Mucosa of rectum (tissue), 2 donors: ENCODE data around the gene KRAS.

Source experiments
- H3K27ac ChIP-seq, 2 donors: one replicate each; pipeline ENCODE4 v1.7.0; 2013; ENCODE audit warnings: inconsistent platforms in 2 of 2, low read depth in 2 of 2, low read length in 2 of 2
- H3K27me3 ChIP-seq, 2 donors: one replicate each; pipeline ENCODE4 v1.7.0; 2013; ENCODE audit warnings: low read length in 2 of 2; ENCODE audit not compliant: control insufficient read depth in 2 of 2, insufficient read depth in 2 of 2
- H3K36me3 ChIP-seq, 2 donors: one replicate each; pipeline ENCODE4 v1.7.0; 2013; ENCODE audit warnings: low read length in 2 of 2; ENCODE audit not compliant: control insufficient read depth in 2 of 2, insufficient read depth in 2 of 2
- H3K4me1 ChIP-seq, 2 donors: one replicate each; pipeline ENCODE4 v1.7.0; 2013; ENCODE audit warnings: low read length in 2 of 2, mild to moderate bottlenecking in 1 of 2; ENCODE audit not compliant: control insufficient read depth in 2 of 2, insufficient read depth in 2 of 2
- H3K4me3 ChIP-seq, 2 donors: one replicate each; pipeline ENCODE4 v1.7.0; 2013; ENCODE audit warnings: low read length in 2 of 2
- H3K9ac ChIP-seq, 2 donors: one replicate each; pipeline ENCODE4 v1.7.0; 2013; ENCODE audit warnings: low read length in 2 of 2, low read depth in 1 of 2, mild to moderate bottlenecking in 1 of 2
- H3K9me3 ChIP-seq, 2 donors: one replicate each; pipeline ENCODE4 v1.7.0; 2013; ENCODE audit warnings: low read length in 2 of 2; ENCODE audit not compliant: control insufficient read depth in 2 of 2
- donor health status: healthy.
- donor health status: Normal muscosa, but diverticular disease.

Gene KRAS

GRCh38 chr12:25200703-25201102 lies 50.0 kb downstream of the KRAS start:
- no peak overlapping the region for H3K9ac ChIP-seq
- no peaks in the 10 kb centered on the region for H3K27me3 ChIP-seq
- H3K4me3 ChIP-seq: no peak overlapping the region
- H3K36me3 ChIP-seq: peaks cover 0 to 2% of the 10 kb centered on the region in 2 donors
- H3K4me1 ChIP-seq: peaks cover 0 to 3% of the 10 kb centered on the region in 2 donors
- H3K9me3 ChIP-seq: no peaks in the 10 kb centered on the region
- H3K27ac ChIP-seq: no peak overlapping the region

DNA sequence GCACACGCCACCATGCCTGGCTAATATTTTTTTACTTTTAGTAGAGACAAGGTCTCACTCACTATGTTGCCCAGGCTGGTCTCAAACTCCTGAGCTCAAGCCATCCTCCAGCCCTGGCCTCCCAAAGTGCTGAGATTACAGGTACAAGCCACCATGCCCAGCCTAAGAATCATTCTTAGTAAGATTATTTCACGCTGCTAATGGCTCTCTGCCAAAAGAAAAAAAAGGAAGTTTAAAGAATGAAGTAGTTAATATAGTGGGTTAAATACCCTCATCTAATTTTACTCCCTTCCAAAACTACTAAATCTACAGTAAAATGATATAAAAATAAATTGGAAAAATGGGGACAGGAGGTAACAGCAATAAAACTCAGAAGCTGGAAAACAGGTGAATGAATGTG lies 53.1 kb downstream of the KRAS start:
- H3K9me3 ChIP-seq: no peaks in the 10 kb centered on the region
- no peaks in the 10 kb centered on the region for H3K27me3 ChIP-seq
- peaks cover 0 to 9% of the 10 kb centered on the region in 2 donors for H3K4me1 ChIP-seq
- H3K4me3 ChIP-seq: no peak overlapping the region
- no peak overlapping the region for H3K27ac ChIP-seq
- no peak overlapping the region for H3K9ac ChIP-seq
- H3K36me3 ChIP-seq: no peaks in the 10 kb centered on the region

DNA sequence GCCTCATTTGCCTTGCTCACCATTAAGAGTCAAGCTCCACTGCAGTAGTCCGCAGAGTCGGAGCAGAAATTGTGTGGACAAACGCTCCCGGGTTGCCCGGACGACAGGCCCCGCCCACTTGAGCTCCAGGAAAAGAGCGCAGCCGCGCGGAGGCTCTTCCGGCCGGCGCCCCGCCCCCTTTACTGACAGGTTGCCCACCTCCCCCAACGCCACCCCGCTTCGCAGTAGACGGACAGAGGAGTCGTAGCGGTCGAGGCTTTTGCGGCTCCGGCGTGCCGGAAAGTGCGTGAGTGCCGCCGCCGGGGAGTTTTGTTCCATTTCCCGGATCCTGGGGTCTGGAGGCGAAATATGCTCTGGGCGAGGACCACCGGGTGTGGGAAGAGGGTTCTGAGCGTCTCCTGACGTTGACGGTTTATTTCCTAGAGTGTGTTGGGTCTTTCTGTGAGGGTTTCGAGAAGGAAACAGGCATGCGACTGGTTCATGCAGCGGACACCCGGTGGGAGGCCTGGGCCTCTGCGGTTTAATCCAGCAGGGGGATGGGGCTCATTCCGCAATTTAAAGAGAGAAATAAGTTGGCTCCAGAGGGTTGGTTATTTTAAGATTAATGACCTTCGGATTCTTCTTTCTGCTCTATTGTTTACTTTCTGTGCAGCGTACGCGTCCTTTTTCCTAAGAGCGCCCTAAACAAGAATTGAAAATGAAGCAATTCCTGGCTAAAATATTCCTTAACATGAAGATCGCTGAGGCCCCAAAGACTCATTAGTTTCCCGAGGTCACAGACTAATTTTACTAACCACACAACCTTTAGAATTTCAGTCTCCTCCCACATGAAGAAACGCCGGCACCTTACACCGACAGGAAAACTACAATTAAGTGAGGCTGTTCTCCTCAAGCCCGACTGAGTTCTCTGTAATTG lies 55.4 kb downstream of the KRAS start, which contains the start of the genes DNAI7 and ETFRF1:
TSS of gene DNAI7 (minus strand) at position 105 of the 916 bp plus-strand sequence. CDS start at position 23, 82 bp downstream.
TSS of gene ETFRF1 (plus strand) at position 182 of the 916 bp plus-strand sequence. CDS start 8,720 bp downstream, outside the sequence.
- Histone ChIP-seq H3K9me3 (no peaks in the 10 kb centered on the region), H3K27ac (peak within 1 kb of the TSS; percentile 91 to 95), H3K4me1 (peaks cover 0 to 9% of the 10 kb centered on the region in 2 donors), H3K9ac (peak within 1 kb of the TSS; percentile 89 to 95), H3K27me3 (no peaks in the 10 kb centered on the region), H3K36me3 (no peaks in the 10 kb centered on the region), H3K4me3 (peak within 1 kb of the TSS; percentile 94 to 98)

DNA sequence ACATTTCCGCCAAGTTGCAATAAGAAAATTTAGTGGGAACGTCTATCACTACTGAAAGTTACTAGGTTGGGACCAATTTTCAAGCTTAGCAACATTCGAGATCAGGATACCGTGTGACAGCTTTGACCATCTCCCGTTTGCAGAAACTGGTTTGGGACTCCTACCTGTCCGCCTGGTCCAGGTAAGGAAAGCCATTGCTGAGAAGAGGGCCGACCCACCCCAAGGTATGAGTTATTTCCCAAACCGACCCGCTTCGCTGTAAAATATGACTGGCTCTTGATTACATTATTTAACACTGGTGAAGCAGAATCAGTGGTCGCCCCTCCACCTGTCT lies 56.0 kb downstream of the KRAS start:
- Histone ChIP-seq H3K9ac (peak overlapping the region; percentile 68 to 95), H3K4me1 (peaks cover 0 to 9% of the 10 kb centered on the region in 2 donors), H3K27ac (peak overlapping the region; percentile 91 to 95), H3K36me3 (no peaks in the 10 kb centered on the region), H3K4me3 (peak overlapping the region; percentile 94 to 98), H3K27me3 (no peaks in the 10 kb centered on the region), H3K9me3 (no peaks in the 10 kb centered on the region)

GRCh38 chr12:25194214-25194613 lies 56.5 kb downstream of the KRAS start:
- H3K9me3 ChIP-seq: no peaks in the 10 kb centered on the region
- H3K27ac ChIP-seq: no peak overlapping the region
- peaks cover 0 to 9% of the 10 kb centered on the region in 2 donors for H3K4me1 ChIP-seq
- H3K36me3 ChIP-seq: no peaks in the 10 kb centered on the region
- no peak overlapping the region for H3K9ac ChIP-seq
- no peaks in the 10 kb centered on the region for H3K27me3 ChIP-seq
- H3K4me3 ChIP-seq: peak overlapping the region in 1 of 2 donors; percentile 98

DNA sequence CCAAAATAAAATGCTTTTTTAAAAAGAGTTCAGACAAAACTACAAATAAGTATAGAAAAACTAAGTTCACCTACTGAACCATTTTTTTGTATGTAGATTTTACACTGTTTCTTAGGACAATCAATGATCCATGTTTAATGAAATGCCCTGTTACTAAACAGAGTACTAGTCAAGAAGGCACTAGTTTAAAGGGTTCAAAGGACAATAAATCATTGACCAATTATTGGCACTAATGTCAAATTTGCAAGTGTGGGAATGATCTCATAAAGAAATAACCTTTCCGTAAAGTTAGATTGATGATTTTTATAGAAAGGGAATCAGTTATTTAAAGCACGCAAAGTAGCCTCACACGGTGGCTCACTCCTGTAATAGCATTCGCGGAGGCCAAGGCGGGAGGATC lies 59.9 kb downstream of the KRAS start:
- Histone ChIP-seq H3K9ac (no peak overlapping the region), H3K9me3 (no peaks in the 10 kb centered on the region), H3K36me3 (no peaks in the 10 kb centered on the region), H3K27me3 (no peaks in the 10 kb centered on the region), H3K27ac (no peak overlapping the region), H3K4me3 (no peak overlapping the region), H3K4me1 (peaks cover 0 to 7% of the 10 kb centered on the region in 2 donors)

DNA sequence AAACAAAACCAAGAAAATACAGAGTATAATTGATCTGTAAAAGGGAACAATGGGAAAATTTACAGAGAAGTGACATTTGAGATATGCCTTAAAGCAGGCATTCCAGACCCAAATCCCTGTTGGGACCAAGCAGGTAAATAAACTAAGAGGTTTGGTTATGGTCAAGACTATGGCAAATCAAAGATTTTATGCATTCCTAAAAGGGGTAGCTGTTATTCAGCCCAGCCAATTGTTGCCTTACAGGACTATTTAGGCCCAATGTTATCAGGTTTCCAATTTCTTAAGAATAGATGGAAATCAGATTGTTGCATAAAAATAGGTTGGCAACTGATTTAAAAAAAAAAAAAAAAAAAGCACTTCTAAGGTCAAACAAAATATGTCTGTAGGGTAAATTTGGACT lies 61.1 kb downstream of the KRAS start:
- H3K27ac ChIP-seq: no peak overlapping the region
- peaks cover 0 to 4% of the 10 kb centered on the region in 2 donors for H3K4me1 ChIP-seq
- no peaks in the 10 kb centered on the region for H3K36me3 ChIP-seq
- no peak overlapping the region for H3K4me3 ChIP-seq
- H3K27me3 ChIP-seq: no peaks in the 10 kb centered on the region
- no peak overlapping the region for H3K9ac ChIP-seq
- H3K9me3 ChIP-seq: no peaks in the 10 kb centered on the region

DNA sequence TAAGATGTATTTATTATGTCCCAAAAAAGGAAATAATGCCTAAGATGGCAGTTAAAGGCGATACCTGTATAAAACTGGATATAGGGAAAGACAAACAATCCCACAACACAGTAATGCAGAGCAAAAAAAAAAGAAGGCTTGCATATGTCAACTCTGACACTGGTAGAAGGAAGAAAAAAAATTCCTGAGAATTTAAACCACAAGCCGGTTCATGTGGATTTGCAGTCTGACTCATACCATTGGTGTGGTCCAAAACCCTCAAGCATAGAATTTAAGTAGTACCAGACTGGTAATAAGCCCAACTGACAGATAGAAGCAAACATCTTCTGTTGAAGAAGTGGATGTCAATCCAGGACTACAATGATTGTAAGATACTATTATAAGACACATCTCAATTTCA lies 62.9 kb downstream of the KRAS start:
- Histone ChIP-seq H3K9ac (no peak overlapping the region), H3K27ac (no peak overlapping the region), H3K4me1 (no peaks in the 10 kb centered on the region), H3K27me3 (no peaks in the 10 kb centered on the region), H3K9me3 (no peaks in the 10 kb centered on the region), H3K36me3 (no peaks in the 10 kb centered on the region), H3K4me3 (no peak overlapping the region)

DNA sequence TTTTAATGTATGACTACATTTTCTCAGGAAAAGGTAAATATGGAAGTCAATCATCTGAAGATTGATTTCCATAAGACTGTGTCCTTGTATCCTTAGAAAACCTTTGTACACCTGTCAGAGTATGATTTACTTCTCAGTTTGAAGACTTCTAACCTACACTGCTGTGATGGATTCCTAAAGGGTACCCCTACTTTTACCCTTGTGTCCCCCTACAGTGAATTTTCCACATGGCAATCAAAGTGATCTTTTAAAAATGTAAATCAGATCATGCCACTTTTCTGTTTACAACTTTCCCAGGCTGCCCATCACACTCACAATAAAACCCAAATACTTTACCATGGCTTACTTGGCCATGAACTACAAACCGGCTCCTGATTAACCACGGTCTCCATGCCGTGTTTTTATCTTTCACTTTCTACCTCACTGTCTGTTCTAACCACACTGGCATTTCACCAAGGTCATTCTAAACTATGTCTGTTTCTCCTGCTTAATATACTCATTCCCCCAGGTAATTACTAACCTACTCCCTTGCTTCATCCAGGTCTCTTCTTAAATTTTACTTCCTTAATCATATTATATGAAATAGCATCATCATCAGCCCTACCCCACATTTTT lies 63.8 kb downstream of the KRAS start:
- H3K36me3 ChIP-seq: no peaks in the 10 kb centered on the region
- no peak overlapping the region for H3K9ac ChIP-seq
- H3K27me3 ChIP-seq: no peaks in the 10 kb centered on the region
- H3K27ac ChIP-seq: no peak overlapping the region
- peak overlapping the region in 1 of 2 donors; percentile 23 for H3K4me3 ChIP-seq
- H3K4me1 ChIP-seq: no peaks in the 10 kb centered on the region
- no peaks in the 10 kb centered on the region for H3K9me3 ChIP-seq
